Inflammatory macrophage treated with lipopolysaccharide for 4 hours (primary cell): ENCODE results near the gene TNF.
"Not testable (repeated sequence)": the region's sequence is repeated elsewhere in the genome, so short reads cannot be mapped to it uniquely, and the experiment has no call there.

Source experiments
- DNase-seq: peaks from one replicate; pipeline ENCODE4 v3.0.0-alpha.2; 2020

The TNF gene

GRCh38 chr6:31588871-31589650 is 13.7 kb downstream of the TNF start:
- DNase-seq, result peak; percentile 73

- not testable (repeated sequence) for DNase-seq
These were observed 15.3 kb downstream of the TNF start for GRCh38 chr6:31590691-31591090.

DNA sequence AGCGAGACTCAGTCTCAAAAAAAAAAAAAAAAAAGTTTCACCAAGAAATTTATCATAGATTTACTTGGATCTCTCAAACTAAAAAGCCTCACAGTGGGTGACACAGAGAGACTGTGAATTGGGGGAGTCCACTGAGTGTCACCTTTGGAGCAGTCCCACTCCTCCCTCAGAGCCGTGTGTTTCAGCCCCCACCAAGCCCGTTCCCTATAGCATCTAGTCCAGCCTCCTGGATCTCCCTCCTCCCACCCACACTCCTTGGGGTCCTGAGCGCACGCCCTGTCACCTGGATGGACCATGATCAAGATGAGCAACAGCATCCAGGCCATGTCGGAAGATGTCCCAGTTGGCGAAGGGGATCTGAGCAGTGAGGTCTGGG is 17.0 kb downstream of the TNF start:
- no peak for DNase-seq

DNA sequence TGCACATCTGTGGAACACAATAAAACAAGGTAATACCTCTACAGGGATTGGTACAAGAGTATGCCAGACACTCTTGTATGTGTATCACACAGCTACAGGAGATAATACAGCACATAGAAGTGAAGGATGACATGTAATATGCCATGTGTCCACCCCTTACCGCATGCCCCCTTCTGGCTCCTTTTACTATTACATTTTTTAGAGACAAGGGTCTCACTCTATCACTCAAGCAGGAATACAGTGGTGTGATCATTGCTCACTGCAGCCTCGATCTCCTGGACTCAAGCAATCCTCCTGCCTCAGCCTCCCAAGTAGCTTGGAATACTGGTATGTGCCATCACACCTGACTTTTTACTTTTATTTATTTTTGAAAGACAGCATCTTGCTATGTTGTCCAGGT is 21.6 kb downstream of the TNF start:
- peak; percentile 60 for DNase-seq

DNA sequence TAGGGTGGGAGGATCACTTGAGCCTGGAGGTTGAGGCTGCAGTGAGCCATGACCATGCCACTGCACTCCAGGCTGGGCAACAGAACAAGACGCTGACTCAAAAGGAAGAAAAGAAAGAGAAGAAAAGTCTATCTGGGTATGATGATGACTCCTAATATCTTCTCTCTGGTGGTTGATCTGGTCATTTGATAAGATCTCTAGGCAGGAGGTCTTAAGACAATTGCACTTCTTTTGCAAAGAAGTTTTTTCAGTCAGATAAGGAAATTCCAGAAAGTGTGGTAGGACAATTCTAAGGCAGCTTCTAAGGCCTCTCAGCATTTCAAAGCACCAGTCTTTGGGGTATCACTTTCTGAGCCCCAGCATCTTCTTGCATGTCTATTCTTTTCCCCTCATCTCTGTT is 32.0 kb downstream of the TNF start:
- DNase-seq, result no peak

GRCh38 chr6:31609519-31610406 is 34.4 kb downstream of the TNF start:
- DNase-seq, result no peak

- DNase-seq, result peak; percentile 24
These were observed 35.6 kb downstream of the TNF start for GRCh38 chr6:31610968-31611367.

DNA sequence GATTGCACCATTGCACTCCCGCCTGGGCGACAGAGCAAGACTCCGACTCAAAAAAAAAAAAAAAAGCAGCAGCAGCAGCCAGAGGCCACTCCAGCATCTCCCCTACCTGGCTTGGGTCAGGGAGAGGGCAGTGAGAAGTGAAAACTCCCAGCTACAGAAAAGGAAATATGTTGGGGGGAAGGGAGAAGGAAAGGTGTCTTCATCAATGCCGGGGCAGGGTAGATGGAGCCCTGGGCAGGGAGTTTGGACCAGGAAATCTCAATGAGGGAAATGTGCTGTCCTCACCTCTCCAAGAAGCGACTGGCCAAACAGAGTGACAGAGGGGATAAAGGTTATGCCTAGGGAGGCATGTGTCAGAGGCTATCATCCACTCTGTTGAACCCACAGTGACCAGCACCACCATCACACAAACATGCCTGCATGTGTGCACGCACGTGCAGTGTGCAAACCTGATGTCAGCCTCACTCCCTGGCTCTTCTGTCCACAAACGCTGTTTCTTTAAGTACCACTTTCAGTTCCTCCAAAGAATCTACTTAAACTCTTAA is 38.8 kb downstream of the TNF start:
- DNase-seq, result peak; percentile 79

DNA sequence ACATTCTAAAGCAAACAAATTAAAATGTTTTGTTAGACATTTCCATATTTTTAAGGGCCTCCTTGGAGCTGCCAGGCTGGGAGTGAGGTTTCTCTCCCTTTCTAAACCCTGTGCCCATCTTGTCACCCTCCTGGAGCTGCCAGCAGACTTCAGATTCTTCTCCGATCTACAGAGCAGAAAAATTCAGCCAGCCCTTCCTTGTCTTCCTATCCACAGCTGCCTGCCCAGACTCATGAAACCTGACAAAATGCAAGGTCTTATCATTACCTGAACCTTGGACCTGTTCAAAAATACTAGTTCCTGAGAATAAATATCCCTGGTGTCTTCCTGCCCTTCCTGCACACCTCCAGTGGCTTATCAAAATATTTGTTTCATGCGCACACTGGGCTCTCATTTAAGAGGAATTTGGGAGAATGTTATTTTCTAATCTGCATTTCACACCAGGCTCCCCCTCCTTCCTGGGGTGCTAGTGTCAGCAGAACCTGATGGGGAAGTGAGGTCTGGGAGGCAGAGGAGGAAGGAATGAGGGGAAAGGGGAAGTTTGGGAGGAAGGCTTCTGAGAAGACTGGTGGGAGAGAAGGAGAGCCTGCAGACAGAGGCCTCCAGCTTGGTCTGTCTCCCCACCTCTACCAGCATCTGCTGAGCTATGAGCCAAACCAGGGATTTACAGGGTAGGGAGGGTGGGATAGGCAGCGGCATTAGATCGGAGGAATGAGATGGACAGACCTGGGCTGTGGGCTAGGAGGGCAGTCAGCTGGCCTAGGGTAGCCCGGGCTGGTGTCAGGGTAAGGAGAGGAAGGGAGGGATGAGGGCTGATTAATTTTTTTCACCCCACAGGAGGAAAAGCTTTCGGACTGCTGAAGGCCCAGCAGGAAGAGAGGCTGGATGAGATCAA is 39.6 kb downstream of the TNF start, which contains the start of gene AIF1:
TSS of gene AIF1 (plus strand) at position 551 of the 895 bp plus-strand sequence. CDS start at position 647, 96 bp downstream.
- peak; percentile 76 for DNase-seq

DNA sequence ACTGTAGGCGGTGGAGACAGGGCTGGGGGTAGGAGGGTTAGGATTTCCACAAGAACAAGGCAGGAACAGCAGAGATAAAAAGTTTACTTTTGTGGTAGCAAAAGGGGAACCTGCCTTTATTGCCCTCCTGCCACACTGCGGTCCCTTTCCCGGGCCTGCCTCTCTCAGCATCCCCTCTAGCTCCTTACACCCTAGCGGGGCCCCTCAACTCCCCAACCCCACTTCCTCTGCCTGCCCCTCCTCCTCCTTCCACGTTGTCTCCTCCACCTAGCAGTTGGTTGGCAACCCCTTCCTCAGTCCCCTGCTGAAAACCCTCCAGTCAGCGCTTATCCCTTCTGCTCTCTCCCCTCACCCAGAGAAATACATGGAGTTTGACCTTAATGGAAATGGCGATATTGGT is 40.4 kb downstream of the TNF start:
- no peak for DNase-seq

DNA sequence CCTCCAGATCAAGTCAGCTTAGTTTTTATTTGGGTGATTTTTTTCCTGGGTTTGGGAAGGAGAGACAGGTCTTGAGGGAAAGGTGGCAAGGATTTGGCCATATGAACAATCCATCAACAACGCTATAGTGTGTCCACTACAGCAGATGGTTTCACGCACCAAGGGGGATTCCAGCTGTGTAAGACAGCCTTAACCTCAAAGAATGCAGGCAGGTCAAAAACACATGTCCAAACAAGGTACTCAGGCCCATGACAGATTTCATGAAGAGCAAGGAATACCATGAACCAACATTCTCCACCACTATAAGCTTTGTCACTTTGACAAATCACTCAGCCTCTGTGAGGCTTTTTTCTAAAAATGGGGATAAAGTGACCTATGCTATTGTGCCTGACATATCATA is 41.6 kb downstream of the TNF start:
- DNase-seq, result no peak

GRCh38 chr6:31619805-31620585 is 44.6 kb downstream of the TNF start:
- peak; percentile 99 for DNase-seq

GRCh38 chr6:31620586-31621319 is 45.4 kb downstream of the TNF start, which contains the start of gene PRRC2A:
Gene PRRC2A (plus strand): TSS chr6:31620715. CDS start chr6:31622790, 2,075 bp downstream.
- no peak for DNase-seq

DNA sequence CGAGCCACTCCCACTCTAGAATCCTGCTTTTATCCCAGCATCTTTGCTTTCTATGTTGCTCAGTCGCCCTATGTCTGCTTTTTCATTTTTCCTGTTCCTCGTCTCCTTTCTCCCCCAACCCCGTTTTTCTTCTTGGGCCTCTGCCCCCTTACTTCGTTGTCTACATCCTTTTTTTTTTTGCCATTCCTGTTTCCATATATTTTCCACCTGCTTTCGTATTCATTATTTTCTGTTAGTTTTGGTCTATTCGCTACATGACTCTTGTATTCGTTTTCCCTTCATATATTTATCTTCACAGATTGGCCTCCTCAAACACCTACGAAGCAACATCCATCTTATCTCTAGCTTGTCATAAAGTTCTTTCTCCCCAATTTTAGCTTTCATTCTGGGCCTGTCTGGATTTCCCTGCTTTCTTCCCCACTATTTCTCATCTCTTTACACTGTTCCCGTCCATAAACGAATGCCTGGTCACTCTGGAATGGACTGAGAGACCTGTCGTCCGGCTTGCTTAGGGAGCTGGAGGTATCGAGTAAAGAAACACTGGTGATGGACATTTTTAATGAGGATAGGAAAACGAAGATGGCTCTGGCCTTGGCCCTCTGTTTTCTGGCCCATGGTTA is 46.1 kb downstream of the TNF start:
- no peak for DNase-seq

DNA sequence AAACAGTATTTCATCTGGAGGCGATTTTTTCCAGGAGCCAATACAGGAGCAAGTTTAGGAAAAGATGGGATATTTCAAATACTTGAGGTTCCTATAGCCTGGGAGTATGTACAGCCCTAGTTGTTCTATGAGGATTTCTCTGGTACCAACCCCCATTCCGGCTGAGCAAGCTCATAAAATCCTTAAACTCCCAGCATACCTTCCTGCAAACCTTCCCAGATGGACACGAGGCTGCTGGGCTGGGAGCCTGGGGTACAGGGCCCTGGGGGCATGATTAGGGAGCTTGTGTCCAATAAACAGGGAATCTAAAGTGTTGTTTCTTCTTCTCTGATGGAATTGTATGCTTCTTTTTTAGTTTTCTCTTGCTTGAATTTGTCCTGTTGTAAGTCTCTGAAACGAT is 46.6 kb downstream of the TNF start:
- DNase-seq, result no peak

DNA sequence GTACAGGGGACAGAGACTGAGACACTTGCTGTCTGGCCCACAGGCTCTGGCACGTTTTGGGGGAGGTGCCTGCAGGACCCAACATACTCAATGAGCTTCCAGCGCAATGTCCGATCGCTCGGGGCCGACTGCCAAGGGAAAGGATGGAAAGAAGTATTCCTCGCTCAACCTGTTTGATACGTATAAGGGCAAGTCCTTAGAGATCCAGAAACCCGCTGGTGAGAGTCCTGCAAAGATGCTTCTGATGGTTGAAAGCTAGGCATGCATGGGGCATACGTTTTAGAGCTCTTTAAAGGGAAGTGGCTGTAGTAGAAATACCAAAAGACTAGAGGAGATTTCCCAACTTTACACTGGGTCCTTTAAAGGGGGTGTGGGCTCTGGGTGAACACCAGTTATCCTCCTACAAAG is 47.3 kb downstream of the TNF start:
- peak; percentile 34 for DNase-seq

- DNase-seq, result no peak
These were observed 48.7 kb downstream of the TNF start for GRCh38 chr6:31624070-31624469.

DNA sequence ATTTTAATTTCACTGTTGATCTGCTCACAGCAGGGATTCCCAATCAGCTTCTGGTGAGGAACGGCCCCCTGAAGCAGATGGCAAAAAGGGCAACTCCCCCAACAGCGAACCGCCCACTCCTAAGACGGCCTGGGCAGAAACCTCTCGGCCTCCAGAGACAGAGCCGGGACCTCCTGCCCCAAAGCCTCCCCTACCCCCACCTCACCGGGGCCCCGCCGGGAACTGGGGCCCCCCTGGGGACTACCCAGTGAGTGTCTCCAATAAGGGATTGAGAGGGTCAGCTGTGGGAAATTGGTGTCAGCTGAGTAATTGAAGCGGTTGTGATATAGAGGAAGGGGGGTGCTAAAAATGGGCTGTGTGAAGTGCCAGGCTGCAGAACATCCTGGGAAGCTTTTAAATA is 51.6 kb downstream of the TNF start:
- no peak for DNase-seq

GRCh38 chr6:31627690-31628287 is 52.4 kb downstream of the TNF start:
- no peak for DNase-seq
